ENCODE measurements around the gene TPM2.

The TPM2 gene

GRCh38 chr9:35679091-35679490 is 10.6 kb downstream of the TPM2 start:
- no peak for DNase-seq (ENCODE audit: low spot score)

DNA sequence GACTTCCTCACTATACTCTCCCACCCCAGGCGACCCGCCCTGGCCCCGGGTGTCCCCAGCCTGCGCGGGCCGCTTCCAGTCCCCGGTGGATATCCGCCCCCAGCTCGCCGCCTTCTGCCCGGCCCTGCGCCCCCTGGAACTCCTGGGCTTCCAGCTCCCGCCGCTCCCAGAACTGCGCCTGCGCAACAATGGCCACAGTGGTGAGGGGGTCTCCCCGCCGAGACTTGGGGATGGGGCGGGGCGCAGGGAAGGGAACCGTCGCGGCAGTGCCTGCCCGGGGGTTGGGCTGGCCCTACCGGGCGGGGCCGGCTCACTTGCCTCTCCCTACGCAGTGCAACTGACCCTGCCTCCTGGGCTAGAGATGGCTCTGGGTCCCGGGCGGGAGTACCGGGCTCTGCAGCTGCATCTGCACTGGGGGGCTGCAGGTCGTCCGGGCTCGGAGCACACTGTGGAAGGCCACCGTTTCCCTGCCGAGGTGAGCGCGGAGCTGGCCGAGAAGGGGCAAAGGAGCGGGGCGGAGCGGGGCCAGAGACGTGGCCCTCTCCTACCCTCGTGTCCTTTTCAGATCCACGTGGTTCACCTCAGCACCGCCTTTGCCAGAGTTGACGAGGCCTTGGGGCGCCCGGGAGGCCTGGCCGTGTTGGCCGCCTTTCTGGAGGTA is 13.9 kb downstream of the TPM2 start:
- DNase-seq (ENCODE audit: low spot score), result peak; percentile 52

DNA sequence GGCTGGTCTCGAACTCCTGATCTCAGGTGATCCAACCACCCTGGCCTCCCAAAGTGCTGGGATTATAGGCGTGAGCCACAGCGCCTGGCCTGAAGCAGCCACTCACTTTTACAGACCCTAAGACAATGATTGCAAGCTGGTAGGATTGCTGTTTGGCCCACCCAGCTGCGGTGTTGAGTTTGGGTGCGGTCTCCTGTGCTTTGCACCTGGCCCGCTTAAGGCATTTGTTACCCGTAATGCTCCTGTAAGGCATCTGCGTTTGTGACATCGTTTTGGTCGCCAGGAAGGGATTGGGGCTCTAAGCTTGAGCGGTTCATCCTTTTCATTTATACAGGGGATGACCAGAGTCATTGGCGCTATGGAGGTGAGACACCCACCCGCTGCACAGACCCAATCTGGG is 14.5 kb downstream of the TPM2 start:
- DNase-seq (ENCODE audit: low spot score), result no peak

GRCh38 chr9:35674025-35674361 is 15.7 kb downstream of the TPM2 start:
- DNase-seq (ENCODE audit: low spot score), result no peak

- DNase-seq (ENCODE audit: low spot score), result no peak
These were observed 16.3 kb downstream of the TPM2 start, which contains the start of gene CA9 for GRCh38 chr9:35673132-35674024. CA9 (plus strand) TSS chr9:35673928; CDS start chr9:35673960, 32 bp downstream.

DNA sequence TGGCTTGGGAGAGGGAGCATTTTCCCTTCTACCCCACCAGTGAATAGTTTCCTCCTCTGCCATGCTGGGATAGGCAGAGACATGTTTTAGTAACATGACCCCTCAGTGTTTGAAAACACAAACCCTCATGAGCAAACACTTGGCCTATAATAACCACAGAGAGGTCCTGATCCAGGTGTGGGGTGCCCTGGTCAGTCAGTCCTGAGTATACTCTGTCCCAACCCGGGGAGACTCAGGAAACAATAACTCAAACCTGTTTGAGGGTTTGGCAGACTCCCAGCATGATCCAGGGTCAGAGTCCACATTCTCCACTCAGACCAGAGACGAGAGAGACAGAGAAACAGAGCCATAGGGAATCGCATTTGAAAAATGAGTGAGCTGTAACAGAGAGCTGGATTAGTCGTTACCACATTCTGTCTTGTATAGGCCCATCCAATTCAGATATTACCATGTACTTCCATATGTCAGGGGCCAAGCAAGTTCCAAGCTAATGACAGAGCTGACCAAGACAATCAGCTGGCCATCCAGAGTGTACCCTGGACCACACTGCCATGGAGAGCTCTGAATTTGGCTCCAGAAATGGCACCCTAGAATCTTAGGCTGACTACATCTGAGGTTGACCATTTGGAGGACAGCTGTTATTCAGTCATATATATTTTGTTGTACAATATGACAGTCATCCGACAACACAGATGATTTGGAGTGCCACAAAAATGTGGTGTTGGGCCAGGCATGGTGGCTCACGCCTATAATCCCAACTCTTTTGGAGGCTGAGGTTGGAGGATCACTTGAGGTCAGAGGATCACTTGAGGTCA is 20.2 kb downstream of the TPM2 start:
- DNase-seq (ENCODE audit: low spot score), result no peak

- no peak for DNase-seq (ENCODE audit: low spot score)
These were observed 21.8 kb downstream of the TPM2 start for GRCh38 chr9:35667939-35668338.

DNA sequence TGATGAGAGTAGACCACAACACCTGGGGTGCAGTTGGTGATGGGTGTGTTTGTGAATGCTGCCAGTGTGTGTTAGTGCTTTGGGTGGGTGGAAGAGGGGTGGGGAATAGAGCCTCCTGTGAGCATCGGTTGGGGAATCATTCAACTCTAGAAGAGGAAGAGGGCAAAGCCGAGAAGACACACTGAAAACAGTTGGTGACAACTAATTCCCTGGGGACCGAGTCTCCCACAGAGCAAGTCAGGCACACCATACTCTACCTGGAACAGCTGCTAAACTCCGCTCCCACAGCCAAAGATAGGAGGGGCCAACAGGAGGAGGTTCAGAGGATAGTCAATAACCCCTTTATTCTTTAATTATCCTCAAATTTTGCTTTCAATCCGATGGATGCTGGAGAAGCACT is 23.2 kb downstream of the TPM2 start:
- DNase-seq (ENCODE audit: low spot score), result no peak

DNA sequence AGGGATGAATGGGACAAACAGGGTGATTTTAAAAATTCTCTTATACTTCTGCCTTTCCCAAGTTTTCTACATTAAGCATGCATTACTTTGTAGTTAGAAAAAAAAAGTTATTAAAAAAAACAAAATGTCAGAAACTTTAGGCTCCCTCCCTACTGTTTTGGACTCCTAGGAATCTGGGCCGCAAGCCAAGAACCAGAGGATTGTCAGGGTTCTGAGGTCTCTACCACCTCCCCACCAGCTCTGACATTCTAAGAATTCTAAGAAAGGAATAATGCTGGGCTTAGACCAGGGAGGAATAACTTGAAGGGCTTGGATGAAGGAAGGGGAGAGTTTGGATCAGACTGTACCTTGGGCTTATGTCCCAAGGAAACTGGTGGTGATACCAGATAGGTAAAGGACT is 23.7 kb downstream of the TPM2 start:
- DNase-seq (ENCODE audit: low spot score), result no peak

GRCh38 chr9:35665471-35665818 is 24.3 kb downstream of the TPM2 start:
- DNase-seq (ENCODE audit: low spot score), result no peak

GRCh38 chr9:35664531-35665470 is 24.9 kb downstream of the TPM2 start, which contains the start of gene ARHGEF39:
ARHGEF39 (minus strand) TSS chr9:35665195; CDS start chr9:35665169, 26 bp downstream.
- peak; percentile 95 for DNase-seq (ENCODE audit: low spot score)

- DNase-seq (ENCODE audit: low spot score), result no peak
These were observed 27.3 kb downstream of the TPM2 start for GRCh38 chr9:35662437-35662836.

DNA sequence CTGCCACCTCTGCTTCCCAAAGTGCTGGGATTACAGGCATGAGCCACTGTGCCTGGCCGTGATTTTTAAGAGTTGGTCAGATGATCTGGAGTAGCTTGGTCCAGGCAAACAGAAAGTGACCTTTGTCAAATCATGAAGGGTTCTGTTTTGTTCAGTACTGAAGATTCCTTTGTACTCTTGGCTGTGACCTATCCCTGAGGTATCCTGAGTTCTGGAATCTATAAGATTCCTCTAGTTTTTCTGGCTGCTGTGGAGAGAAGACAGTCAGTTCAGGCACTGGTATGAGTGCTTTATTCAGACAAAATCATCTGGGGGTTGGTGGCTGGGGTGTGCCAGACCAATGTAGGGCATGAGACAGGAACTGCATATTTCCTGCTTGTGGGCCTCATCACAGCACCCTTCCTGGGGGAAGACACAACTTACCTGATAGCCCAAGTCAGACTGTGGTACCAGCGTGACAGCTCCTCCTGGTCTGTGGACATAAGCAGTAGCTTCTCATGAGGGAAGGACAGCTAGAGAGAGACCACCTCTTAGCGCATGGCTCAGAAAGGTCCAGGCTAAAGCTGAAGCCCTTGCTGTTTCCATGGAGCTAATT is 27.9 kb downstream of the TPM2 start:
- no peak for DNase-seq (ENCODE audit: low spot score)

GRCh38 chr9:35660966-35661415 is 28.7 kb downstream of the TPM2 start:
- DNase-seq (ENCODE audit: low spot score), result peak; percentile 51

GRCh38 chr9:35659340-35659739 is 30.4 kb downstream of the TPM2 start:
- peak; percentile 53 for DNase-seq (ENCODE audit: low spot score)

GRCh38 chr9:35658968-35659220 is 30.8 kb downstream of the TPM2 start:
- DNase-seq (ENCODE audit: low spot score), result peak; percentile 55

GRCh38 chr9:35658137-35658967 is 31.4 kb downstream of the TPM2 start, which contains the start of gene CCDC107:
CCDC107 (plus strand) TSS chr9:35658292; CDS start chr9:35658380, 88 bp downstream.
- peak; percentile 99 for DNase-seq (ENCODE audit: low spot score)

GRCh38 chr9:35657546-35658136 is 32.1 kb downstream of the TPM2 start, which contains the start of gene RMRP:
RMRP (minus strand) TSS chr9:35658019.
- peak; percentile 94 for DNase-seq (ENCODE audit: low spot score)

DNA sequence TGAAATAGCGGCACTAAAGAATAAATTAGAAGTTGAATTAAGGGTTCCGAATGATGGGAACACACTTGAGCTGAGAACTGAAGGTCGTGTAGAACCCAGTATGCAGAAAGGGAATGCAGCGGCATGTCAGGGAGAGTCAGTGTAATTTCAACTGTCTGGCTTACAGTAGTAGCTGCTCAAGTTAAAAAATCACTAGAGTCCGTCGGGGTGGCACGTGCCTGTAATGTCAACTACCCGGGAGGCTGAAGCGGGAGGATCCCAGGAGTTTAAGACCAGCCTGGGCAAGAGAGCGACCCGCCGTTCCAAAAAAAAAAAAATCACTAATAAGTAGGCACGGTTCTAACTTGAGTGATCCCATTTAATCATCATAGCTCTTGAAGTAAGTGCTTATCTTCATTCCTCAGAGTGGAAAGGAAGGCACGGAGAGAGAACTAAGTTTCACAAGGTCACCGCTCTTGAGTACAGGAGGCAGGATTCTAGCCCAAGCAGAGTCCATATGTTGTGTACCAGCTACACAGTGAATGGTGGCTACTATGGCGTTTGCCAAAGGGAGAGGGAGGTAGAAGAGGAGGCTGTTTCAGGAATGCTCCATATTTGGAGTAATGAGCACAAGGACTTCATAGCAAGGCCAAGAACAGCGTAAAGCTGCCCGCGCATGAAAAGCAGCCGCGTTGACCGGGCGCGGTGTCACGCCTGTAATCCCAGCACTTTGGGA is 32.7 kb downstream of the TPM2 start:
- DNase-seq (ENCODE audit: low spot score), result peak; percentile 40

All from GM03348 (cell line).